ENCODE results near the gene RNF187.
A peak's percentile ranks its signal among the peaks of the same experiment; 100 is the strongest.

The RNF187 gene

DNA sequence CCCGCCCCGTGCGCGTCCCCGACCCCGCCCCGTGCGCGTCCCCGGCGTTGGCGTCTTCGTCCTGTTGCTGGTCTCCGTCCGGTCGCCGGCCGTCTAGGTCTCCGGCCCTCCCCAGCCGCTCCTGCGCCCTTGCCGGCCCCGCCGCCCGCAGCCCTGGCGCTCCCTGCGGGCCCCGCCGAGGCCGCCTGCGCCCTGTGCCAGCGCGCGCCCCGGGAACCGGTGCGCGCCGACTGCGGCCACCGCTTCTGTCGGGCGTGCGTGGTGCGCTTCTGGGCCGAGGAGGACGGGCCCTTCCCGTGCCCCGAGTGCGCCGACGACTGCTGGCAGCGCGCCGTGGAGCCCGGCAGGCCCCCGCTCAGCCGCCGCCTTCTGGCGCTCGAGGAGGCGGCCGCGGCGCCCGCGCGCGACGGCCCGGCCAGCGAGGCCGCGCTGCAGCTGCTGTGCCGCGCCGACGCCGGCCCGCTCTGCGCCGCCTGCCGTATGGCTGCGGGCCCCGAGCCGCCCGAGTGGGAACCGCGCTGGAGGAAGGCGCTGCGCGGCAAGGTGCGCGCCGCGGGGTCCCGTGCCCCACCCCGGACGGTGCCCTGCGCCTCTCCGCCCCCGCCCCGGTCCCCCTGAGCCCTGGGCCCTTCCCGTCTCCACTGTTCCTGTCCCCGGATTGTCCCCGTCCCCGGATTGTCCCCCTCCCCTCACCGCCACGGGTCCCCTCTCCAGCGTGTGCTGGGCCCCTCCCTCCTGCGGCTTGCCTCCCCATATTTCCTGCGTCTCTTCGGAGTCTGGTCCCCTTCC is at the start of gene RNF187:
Gene RNF187, plus strand, starts transcription at position 47 of the 789 bp plus-strand sequence.
- DNase-seq, result no peak

DNA sequence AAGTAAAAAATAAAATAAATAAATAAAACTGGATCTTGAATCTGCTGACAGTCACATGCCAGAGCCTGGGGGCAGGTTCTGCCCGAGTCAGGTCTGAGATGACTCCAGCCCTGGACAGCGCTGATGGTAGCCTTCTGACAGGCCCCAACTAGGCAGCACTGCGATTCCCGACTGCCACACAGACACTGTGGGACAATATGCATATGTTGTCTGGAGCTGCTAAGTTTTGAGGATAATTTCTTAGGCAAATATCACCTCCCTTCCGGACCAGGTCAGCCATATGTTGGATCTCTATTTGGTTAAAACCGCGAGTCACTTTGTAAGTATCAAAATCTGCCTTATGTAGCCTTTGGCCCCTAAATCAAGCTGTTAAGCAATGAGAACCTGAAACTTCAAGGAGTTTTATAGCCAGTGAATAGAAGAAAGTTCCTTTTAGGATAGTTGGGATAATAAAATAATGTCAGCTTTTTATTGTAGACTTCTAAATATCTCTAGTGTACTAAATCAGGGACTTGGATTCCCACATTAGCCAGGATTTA is 49.7 kb upstream of the RNF187 start:
- no peak for DNase-seq

DNA sequence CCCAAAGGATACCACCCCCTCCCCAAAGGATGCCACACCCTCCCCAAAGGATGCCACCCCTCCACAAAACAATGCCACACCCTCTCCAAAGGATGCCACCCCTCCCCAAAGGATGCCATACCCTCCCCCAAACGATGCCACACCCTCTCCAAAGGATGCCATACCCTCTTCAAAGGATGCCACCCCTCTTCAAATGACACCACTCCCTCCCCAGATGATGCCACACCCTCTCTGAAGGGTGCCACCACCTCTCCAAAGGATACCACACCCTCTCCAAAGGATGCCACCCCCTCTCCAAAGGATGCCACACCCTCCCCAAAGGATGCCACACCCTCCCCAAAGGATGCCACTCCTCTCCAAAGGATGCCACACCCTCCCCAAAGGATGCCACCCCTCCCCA is 48.9 kb upstream of the RNF187 start:
- DNase-seq, result no peak

DNA sequence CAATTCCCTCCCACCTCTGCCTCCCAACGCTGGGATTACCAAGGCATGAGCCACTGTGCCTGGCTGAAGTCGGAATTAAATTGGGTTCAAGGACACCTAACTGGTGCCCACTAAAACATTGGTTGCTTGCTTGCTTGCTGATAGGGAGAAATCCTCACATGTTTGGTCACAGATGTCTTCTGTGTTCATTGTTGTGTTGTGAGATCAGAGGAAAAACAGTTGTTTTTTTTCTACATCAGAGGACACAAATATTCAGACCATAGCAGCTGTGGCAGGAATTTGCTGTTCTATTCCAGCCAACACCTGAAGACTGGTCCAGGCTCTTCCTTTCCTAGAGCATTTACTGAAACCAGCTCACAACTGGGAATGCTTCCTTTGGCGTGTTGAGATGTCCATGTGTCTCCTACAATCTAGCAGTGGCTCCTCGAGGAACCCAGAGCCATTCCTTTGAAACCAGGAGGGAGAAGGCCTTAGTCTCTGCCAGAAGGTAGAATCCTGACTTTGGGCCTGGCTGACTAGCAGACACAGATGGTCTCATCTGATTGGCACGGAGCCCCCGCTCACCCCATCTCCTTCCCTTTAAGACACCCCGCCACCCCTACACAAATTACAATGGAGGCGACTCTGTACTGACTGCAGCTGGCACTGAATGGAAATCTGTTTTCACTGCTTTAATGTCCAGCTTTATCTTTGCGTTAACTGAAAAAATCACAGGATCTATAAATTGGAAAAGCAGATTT is 46.3 kb upstream of the RNF187 start:
- no peak for DNase-seq

DNA sequence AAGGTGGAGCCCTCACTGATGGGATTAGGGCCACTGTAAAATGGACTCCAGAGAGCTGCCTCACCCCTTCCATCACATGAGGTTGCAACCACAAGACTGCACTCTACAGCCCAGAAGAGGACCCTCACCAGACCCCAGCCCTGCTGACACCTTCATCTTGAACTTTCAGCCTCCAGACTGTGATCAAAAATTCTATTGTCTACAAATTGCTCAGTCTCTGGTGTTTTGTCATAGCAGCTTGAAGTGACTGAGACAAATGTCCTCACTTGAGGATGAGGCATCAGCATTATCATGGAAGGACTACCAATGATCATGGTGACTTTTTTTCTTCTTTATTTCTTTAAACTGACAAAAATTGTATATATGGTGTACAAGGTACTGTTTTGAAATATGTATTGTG is 43.8 kb upstream of the RNF187 start:
- no peak for DNase-seq

DNA sequence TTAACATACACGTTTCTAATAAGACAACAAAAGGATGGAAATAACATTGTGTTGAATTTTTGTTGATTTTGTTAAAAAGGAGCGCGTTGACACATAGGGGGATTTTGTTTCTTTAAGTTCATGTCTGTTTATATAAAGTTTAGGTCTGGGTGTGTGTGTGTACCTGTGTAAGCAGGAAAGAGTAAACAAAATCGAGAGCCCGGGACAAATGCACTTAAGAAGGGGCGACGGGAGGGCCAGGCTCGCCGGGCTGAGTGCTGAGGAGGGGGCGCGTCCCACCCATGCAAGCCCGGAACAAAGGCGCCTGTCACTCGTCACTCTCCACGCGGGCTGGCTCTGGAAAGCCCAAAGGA is 41.7 kb upstream of the RNF187 start:
- DNase-seq, result no peak

DNA sequence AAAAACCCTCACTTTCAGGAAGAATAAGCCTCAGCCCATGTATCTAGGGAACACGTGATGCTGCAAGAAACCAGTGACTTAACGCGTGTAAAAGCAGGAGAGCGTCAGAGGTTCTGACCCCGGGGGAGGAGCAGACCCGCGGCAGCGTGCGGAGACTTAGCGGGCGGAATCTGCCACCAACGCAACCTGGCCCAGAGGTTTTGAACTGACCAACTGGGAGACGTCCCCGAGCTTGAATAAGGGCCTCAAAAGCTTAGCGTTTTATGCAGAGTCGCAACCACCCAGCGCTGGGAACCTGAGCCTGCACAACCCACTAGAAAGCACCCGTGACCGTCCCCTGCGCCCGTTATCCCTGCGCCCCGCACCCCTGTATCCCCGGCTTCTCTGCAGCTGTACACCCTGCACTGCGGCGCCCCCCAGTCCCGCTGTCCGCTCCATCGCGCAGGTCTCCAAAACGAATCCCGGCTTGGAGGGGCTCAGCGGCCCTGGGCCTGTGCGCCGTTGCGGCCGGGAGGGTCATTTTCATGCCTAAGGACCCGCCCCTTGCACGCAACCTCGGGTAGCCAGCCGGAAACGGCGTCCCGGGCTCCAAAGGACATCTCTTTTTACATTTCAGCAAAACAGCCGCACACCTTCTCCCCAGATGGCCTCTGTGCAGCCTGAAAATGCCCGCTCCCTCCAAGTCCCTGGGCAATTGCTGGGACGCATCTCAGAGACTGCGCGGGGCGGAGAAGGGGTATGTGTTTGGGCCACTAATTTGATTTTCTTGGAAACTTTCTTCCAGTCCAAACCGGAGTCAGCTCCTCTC is 41.1 kb upstream of the RNF187 start:
- peak; percentile 32 for DNase-seq

DNA sequence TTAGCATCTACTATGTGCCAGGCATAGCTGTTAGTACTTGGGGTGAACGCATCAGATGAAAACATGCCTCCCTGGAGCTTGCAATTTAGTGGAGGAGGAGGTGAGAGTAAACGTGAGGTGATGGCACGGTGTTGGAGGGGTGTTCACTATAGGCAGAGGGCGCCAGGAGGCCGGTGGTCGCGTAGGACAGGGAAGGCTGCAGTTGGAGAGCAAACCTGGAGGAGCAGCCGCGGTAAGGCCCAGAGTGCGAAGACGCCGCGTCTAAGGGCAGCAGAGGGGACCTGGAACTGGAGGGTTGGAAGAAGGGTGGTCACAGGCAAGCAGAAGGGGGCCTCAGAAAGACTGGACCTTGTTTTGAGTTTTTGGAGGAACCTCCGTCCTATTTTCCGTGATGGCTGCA is 40.3 kb upstream of the RNF187 start:
- DNase-seq, result no peak

DNA sequence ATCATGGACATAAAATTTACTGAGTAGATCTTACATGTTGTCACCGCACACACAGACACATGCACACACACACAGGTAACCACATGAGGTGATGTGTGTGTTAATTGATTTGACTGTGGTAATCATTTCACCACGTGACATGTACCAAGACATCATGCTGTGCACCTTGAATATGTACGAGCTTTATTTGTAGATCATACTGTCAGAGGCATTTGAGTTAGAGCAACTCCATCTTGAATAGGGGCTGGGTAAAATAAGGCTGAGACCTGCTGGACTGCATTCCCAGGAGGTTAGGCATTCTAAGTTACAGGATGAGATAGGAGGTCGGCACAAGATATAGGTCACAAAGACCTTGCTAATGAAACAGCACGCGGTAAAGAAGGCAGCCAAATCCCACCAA is 38.8 kb upstream of the RNF187 start:
- no peak for DNase-seq

DNA sequence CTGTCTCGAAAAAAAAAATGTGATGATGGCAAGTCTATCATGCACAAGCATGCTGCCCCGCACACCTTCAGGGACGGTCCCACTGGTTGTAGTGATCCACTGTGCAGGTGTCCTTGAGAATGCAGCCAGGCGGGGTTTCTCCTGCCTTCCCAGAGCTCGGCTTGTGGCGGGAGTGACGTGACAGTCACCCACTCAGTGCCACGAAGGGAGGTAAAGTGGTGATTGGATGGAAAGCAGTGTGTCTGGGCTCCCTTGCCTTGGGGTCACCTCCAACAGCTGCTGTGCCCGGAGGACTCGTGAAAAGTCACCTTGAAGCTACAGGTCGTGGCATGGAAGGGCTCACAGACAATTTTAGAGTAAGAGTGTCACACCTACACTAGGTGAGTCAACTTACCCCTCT is 37.0 kb upstream of the RNF187 start:
- DNase-seq, result no peak

DNA sequence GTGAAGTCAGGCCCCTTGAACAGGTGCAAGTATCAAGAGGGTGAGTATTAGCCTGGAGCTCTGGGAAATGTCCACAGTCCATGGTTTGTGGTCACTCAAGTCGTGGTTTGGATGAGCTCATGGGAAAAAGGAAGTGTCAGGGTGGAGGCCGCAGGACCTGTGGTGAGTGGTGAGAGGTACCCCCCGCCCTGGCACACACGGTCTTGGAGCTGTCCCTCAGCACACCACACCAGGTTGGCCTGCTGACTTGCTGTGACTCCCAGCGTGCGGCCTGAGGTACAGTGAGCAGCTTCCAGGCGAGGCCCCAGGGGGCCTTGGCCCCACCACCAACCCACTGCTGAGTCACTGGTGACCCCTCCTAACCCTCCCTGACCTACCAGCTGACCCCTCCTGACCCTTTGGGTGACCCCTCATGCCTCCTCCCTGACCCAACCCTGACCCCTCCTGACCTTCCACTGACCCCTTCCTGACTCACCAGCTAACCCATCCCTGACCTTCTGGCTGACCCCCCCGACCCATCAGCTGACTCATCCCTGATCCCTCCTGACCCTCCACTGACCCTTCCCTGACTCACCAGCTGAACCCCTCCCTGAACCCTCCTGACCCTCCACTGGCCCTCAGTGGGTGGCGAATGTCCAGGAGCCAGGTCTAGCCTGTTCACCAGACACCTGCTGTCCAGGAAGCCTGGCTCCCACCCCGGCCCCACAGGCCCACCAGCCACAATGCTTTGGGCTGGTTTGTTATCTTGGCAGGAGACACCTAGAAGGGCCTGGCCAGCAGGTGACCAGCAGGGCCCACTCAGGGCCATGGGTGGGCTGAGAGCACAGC is 34.8 kb upstream of the RNF187 start:
- no peak for DNase-seq

DNA sequence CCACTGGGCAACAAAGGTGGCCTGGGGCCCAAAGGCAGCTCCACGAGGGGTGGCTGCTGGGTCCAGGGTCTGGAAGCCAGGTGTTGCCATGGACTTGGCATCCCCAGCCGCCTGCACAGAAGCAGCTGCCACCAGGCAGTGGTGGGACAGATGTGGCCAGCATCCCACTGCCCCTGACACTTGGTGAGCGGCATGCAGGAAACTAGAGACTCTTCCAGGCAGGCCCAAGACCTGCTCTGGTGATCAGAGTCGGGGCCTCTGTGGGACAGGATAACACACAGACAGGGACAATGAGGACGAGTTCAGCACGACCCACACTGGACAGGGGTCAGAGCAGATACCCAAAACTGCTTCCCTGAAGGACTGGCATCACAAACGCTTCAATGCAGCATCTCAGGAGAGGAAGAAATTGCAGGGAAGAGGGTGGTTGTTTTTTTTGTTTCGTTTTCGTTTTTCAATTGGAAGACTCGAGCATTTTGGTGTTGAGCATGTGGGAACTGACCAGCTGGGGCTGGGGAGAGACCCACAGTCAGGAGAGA is 34.1 kb upstream of the RNF187 start:
- no peak for DNase-seq

DNA sequence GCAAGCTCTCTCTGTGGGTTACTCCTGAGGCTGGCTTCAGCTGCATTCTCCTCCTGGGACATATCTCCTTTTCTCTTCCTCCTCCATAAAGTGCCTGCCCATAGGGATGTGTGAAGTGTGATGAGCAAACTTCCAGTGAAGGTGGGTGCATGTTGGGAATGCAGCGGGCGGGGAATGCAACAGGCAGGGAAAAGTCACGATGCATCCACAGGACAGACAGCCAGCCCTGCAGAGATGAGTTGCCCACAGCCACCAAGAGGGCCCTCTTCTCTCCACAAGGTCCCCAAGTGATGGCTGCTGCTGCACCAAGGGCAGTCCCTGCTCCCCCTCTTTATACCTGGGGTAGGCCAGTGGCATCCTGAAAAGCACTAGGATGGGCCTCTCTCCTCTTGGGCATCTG is 33.6 kb upstream of the RNF187 start:
- DNase-seq, result no peak

DNA sequence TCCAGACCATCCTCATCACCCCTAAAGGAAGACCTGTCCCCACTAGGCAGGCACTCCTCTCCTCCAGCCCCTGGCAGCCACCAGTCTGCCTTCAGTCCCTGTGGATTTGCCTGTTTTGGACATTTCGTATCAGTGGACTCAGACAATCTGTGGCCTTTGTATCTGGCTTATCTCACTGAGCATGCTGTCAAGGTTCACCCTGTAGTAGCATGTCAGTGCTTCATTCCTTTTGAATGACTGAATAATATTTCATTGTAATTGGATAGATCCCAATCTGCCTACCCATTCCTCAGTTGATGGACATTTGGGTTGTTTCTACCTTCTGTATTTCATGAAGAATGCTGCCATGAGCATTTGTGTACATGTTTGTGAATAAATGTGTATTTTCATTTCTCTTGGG is 32.9 kb upstream of the RNF187 start:
- DNase-seq, result no peak

DNA sequence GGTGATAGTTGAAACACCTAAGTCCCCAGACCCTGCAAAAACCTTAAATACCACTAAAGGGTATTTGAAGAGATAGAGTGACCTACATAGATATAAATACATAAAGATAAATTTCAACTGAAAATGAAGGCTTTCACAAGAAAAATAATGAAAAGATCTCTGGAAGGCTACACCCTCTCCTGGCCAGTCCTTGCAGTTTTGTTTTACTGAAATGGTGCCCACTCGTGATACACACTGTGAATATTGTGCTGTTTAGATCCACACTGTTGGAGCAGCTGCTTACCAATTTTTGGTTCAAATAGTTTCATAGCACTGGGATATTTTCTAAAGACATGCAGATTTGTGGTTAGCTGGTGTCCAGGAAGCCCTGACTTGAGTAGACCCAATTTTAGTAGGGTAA is 31.5 kb upstream of the RNF187 start:
- no peak for DNase-seq

DNA sequence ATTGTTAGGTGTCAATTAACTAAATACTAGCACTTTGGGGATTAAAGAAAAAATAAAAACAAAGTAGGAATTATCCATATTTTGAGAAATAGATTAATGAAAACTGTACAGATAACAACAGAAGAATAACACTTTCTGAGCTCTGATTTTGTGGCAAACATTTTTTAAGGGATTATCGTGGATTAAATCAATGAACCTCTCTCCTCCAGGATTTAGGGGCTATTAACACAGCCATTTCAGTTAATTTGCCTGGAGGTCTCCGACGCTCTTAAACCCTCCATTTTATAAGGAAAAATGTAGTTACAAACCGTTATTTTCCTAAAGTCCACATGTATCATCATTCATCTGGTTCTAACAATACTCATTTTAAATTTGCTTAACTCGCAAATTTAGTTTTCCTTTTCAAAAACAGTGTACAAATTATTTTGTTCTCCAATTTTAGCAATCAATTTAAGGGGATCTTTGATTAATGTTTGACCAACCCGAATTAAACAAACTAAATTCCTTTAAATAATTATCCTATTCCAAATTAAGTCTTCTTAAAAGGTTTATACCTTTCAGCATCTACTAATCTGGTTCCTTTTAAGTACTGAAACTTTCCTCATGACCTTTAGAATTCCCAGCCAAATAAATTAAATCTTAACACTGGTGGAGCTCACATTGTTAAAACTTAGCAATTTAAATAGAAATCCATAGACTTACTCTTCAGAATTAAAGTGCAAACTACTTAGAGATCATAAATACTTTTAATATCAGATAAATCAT is 30.7 kb upstream of the RNF187 start:
- no peak for DNase-seq

DNA sequence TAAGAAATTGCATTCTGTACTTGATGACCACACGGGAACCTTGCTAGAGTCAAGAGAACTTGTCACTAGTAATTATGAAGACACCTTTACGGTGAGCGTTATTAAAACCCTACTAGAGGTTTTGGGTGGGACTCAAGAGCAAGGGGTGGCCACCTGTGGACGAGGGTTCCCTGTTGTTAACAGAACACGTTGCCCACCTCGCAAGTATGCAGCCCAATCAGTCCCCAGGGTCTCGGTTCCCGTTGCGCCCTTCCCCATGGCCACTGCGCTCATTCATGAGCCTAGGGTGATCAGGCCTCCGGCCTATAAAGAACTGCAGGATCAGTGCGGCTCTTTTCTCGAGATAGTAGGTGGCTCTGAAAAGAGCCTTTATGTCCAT is 30.2 kb upstream of the RNF187 start:
- no peak for DNase-seq

DNA sequence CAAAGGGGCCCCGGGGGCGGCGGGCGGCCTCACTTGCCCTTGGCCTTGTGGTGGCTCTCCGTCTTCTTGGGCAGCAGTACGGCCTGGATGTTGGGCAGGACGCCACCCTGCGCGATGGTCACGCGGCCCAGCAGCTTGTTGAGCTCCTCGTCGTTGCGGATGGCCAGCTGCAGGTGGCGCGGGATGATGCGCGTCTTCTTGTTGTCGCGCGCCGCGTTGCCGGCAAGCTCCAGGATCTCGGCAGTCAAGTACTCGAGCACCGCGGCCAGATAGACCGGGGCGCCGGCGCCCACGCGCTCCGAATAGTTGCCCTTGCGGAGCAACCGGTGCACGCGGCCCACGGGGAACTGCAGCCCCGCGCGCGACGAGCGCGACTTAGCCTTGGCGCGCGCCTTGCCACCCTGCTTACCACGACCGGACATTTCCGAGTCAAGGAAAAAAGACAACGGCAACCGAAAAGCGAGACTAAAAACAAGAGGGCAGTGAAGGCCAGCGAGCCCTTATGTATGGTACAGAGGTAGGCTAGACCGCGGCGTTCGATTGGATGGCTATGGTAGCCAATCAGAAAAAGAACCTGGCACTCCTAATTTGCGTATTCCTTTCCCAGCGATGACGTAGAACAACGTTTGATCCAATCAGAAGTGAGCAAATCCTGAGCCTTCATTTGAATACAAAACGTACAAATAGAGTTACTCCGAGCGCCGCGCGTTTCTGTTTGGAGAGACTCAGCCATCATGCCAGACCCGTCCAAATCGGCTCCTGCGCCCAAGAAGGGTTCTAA is 29.6 kb upstream of the RNF187 start:
- peak; percentile 96 for DNase-seq

DNA sequence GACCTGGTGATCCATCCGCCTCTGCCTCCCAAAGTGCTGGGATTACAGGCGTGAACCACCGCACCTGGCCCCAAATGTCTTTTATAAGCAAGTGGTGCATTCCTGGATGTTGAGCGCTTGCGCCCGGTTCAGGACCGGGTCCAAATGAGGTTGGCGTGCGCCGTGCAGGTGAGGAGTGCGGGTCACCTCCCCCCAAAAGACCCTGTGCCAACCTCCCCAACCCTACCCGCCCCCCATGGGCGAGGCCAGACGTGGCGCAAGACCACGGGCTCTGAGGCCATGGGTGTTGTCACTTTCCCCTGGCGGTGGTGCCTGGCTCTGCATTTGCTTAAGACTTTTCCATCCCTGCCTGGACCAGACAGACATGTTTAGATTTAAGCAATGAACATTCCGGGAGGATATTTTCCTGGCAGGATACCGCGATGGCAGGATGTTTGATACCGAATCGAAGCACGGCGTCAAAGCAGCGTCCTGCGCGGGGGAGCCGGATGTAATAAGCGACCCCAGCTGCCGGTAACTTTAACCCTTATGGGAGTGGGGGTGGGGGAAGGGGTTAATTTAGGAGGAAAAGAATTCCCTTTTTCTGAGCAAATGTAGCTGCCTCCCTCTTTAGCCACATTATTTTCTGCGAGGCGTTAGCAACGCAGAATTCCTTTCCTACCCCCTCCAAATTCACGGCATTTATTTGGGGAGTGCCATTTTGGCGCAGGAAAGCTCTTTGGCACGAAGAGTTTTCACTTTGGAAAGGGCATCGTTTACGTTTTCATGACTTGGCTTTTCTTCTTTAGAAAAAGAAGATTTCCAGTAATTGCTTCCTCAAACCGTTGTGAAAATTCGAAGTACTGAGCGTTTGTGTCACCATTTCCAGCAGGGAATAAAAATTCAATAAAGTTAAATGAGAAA is 27.8 kb upstream of the RNF187 start:
- peak; percentile 52 for DNase-seq

DNA sequence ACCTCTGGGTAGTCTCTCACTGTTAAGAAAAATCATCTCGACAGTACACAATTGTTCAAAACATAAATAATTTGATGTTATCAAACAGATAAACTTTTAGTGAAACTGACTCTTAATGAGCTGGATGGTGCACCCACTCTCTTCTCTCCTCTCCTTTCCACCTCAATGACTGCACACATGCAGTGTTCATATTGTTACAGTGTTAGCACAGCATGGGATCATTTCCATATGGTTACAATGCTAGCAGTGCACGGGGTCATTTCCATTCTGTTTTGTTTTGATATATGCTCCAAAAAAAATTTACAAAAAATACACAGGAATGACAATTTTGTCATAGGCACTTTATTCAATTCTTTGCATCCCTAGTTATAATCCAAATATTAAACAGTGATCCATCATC is 26.4 kb upstream of the RNF187 start:
- no peak for DNase-seq

Measured in NCI-H510A treated with DMSO at 0.1 percent for 48 hours (cell line).